Stimulated activated CD8-positive, alpha-beta memory T cell treated with anti-CD3 and anti-CD28 coated beads, Interleukin-15, amount 100 ng/mL, for 24 hours (primary cell): ENCODE data around the gene UBE2F.
"Not testable (repeated sequence)": the region's sequence is repeated elsewhere in the genome, so short reads cannot be mapped to it uniquely, and the experiment has no call there.

Experiments used
- DNase-seq: peaks from one replicate; pipeline ENCODE4 v3.0.0-alpha.2; 2020; ENCODE audit warnings: low read depth

Gene UBE2F

GRCh38 chr2:238021327-238021726, 54.5 kb downstream of the UBE2F start:
- no peak for DNase-seq

DNA sequence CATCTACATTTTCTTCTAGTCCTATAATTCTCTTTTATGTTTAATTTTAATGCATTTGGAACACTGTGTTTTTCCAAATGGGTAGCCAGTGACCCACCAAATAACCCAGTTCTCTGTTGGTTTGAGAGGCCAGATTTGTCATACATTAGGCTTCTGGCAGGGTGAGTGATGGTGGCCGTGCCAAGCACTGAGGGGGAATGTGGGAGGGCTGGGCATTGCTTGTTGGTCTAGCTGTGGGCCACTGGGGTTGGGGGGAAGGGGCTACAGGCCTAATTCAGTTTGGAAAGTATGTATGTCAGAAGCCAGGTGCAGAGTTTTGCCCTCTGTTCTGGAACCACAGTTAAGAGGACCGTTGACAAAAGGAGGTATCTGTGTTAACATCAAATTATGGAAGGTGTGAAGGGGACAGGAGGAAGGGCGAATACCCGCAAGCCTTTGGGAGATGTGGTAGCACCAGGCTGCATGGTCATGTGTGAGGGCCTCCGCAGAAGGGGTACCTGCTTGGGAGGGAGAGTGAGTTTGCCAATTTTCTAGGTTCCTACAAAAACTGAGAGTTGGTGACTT, 55.9 kb downstream of the UBE2F start:
- DNase-seq: no peak

DNA sequence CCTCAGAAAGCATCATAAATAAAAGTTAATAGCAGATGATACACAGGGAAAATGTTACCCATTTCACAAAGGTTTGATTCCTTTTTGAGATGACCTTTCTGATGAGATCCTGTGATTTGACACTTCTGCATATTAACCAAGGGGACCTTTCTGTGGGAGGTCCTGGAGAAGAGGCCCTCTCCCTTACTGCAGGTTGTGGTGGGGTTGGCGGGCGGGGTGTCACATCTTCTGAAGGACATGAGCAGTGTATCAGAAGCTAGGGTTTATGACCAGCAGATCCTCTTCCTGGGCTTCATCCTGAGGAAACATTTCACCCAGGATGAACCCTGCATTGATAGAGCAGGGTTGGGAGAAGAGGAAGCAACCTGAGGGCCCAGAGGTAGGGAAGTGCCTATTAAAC, 56.8 kb downstream of the UBE2F start:
- DNase-seq: no peak

DNA sequence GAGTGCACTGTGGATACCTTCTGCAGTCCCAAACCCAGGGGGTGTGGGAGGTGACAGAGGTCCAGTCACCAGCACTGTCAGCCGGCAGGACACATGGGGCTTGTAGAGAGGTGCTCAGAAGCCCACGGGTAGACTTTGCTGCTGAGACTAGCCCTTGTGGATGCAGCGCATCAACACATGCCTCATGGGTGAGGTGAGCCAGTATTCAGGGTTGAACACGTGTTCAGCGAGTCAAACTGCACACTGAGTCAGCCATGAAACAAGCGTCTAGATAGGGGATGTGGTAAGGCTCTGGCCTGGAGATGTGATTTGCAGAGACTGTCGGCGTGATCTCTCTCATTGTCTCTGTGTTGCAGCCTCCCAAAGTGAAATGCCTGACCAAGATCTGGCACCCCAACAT, 58.2 kb downstream of the UBE2F start:
- no peak for DNase-seq

GRCh38 chr2:238025741-238026360, 59.0 kb downstream of the UBE2F start:
- DNase-seq: no peak

- no peak for DNase-seq
These were observed 60.2 kb downstream of the UBE2F start for GRCh38 chr2:238027058-238027457.

GRCh38 chr2:238027591-238028415, 61.0 kb downstream of the UBE2F start:
- no peak for DNase-seq

DNA sequence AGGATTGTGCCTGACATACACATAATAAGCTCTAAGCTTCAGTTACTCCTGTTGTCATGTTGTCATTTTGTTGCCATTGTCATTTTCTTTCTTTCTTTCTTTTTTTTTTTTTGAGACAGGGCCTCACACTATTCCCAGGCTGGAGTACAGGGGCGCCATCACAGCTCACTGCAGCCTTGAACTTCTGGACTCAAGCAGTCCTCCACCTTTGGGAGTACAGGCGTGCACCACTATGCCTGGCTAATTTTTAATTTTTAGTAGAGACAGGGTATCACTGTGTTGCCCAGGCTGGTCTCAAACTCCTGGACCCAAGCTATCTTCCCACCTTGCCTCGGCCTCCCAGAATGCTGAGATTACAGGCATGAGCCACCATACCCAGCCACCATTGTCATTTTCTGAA, 63.0 kb downstream of the UBE2F start:
- DNase-seq: no peak

GRCh38 chr2:238030422-238031155, 63.8 kb downstream of the UBE2F start:
- DNase-seq: no peak

- no peak for DNase-seq
These were observed 64.9 kb downstream of the UBE2F start for GRCh38 chr2:238031751-238032150.

GRCh38 chr2:238032755-238033337, 66.0 kb downstream of the UBE2F start:
- no peak for DNase-seq

DNA sequence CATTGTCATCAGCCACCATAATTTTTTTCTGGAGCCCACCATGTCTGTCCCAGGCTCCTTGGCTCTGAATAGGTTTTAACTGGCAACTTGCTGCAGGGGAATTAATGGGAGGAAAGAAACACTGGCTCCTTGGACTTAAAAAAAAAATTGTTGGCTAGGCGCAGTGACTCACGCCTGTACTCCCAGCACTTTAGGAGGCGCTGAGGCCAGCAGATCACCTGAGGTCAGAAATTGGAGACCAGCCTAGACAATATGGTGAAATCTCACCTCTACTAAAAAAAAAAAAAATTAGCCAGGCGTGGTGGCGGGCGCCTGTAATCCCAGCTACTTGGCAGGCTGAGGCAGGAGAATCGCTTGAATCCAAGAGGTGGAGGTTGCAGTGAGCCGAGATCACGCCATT, 67.2 kb downstream of the UBE2F start:
- not testable (repeated sequence) for DNase-seq

- DNase-seq: no peak
These were observed 71.4 kb downstream of the UBE2F start for GRCh38 chr2:238038203-238038602.

- no peak for DNase-seq
These were observed 72.3 kb downstream of the UBE2F start for GRCh38 chr2:238039151-238039550.

GRCh38 chr2:238039985-238040384, 73.2 kb downstream of the UBE2F start:
- DNase-seq: no peak

DNA sequence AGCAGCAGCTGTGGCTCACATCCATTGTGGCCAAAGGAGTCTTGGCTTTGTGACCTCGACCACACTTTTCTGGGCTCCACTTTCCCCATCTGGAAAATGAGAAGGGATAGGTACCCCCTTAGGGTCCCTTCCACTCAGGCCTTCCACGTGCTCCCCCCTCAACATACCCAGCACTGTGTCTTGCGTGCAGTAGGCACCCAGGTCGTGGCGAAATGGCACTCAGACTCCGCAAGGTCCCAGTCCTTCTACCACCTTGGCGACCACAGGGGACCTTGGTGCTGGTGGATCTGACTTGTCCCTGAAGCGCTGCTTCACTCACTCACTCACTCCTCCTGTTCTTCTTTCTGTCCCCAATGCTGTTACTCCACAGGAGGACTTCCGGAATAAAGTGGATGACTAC, 74.1 kb downstream of the UBE2F start:
- no peak for DNase-seq

- DNase-seq: no peak
These were observed 75.3 kb downstream of the UBE2F start for GRCh38 chr2:238042090-238042489.

- DNase-seq: no peak
These were observed 76.2 kb downstream of the UBE2F start for GRCh38 chr2:238042849-238043584.

DNA sequence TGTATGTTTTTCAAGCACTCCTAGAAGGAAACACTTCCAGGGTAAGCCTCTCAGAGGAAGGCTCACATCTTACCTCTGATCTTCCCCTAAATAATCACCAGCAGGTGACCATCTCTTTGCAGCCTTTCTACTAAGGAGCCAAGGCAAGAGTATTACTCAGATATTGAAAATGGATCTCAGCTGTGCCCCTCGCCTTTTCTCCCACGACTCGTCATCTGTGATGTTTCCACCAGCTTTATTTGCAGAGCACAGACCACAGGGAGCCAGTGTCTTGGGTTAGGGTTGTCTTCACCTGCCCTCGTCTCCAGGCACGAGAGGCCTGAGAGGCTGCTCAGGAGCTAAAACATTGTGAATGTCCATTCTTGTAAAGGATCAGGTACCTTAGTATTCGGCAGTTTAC, 77.0 kb downstream of the UBE2F start:
- DNase-seq: no peak

DNA sequence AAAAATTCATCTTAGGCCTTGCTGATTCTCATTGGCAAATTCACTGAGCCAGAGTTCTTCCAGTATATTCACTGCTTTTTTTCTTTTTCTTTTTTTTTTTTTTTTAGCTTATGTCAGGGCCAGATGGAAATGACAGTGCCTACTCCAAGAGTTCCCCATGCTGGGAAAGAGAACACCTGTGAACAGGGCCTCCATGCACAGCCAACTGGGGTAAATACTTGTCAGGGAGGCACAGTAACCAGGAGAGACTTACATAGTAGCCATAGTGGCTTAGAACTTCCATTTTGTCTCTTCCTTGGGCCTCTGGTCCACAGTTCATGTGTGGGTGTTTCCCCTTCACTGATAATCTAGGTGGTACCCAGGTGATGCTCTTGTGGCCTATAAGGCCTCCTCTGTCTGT, 78.8 kb downstream of the UBE2F start:
- DNase-seq: no peak

GRCh38 chr2:238046725-238047270, 80.0 kb downstream of the UBE2F start:
- DNase-seq: no peak
